Fibroblast of the aortic adventitia (primary cell): ENCODE data around the gene KIF1A. TPM values are rescaled to one million over a fixed set of nuclear protein-coding genes. Genes with fewer than 3 reads are reported as not detected.

ENCODE experiments used
- DNase-seq: peaks from one replicate; pipeline ENCODE4 v3.0.0-alpha.2; 2010; ENCODE audit warnings: low read depth
- H3K4me3 ChIP-seq: 2 replicates; pipeline ENCODE4 v1.5.1; 2011; ENCODE audit warnings: low read depth, mild to moderate bottlenecking, control low read depth, low read length, moderate library complexity
- total RNA-seq: library from RNA; depleted of rRNA; stranded (reverse); fragments of >200 nt; gene quantifications from 2 replicates; pipeline ENCODE4 v1.2.3, GENCODE V29; 2012; ENCODE audit warnings: low replicate concordance
- TF ChIP-seq, protein P1 (sequence below): IDR thresholded peaks from 2 replicates; pipeline ENCODE4 v1.5.1; 2011; ENCODE audit warnings: mild to moderate bottlenecking, low read length, control low read depth, inconsistent platforms; ENCODE audit not compliant: insufficient read depth

Gene KIF1A
- total RNA-seq, 1 donor: under 0.01 TPM

DNA sequence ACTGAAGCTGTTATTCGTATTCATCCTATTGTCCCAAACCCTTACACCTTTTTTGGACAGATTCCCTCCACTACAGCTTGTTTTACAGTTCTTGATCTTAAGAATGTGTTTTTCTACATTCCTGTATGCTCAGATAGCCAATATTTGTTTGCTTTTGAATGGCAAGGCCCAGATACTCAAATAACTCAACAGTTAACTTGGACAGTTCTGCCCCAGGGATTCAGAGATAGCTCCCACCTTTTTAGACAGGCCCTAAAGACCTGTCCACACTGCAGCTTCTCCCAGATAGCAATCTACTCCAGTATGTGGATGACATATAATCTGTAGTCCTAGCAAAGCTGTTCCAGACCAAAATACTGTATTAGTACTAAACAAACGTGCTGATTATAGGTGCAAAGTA, 41.5 kb upstream of the KIF1A start:
- TF ChIP-seq, protein P1, sequence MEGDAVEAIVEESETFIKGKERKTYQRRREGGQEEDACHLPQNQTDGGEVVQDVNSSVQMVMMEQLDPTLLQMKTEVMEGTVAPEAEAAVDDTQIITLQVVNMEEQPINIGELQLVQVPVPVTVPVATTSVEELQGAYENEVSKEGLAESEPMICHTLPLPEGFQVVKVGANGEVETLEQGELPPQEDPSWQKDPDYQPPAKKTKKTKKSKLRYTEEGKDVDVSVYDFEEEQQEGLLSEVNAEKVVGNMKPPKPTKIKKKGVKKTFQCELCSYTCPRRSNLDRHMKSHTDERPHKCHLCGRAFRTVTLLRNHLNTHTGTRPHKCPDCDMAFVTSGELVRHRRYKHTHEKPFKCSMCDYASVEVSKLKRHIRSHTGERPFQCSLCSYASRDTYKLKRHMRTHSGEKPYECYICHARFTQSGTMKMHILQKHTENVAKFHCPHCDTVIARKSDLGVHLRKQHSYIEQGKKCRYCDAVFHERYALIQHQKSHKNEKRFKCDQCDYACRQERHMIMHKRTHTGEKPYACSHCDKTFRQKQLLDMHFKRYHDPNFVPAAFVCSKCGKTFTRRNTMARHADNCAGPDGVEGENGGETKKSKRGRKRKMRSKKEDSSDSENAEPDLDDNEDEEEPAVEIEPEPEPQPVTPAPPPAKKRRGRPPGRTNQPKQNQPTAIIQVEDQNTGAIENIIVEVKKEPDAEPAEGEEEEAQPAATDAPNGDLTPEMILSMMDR: no peak
- DNase-seq: no peak
- H3K4me3 ChIP-seq: no peak overlapping the region

DNA sequence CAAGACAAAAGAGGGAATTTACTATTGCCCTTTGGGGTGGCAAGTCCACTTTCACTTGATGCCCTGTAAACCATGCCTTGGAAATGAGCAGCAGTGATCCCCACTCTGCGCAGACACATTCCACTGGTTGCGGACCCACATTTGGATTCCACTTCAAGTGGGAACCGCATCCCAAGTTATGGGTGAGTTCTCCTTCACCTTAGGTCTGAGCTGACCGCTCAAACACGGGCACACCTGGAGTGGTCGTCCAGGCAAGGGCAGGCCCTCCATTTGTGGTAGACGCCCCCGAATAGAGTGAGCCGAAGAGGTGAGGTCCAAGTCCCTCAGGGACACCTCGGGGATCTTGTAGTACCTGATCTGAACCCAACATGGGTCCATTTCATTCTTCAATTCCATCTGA, 38.9 kb upstream of the KIF1A start:
- no peak for DNase-seq
- H3K4me3 ChIP-seq: no peak overlapping the region
- TF ChIP-seq, protein P1: no peak

DNA sequence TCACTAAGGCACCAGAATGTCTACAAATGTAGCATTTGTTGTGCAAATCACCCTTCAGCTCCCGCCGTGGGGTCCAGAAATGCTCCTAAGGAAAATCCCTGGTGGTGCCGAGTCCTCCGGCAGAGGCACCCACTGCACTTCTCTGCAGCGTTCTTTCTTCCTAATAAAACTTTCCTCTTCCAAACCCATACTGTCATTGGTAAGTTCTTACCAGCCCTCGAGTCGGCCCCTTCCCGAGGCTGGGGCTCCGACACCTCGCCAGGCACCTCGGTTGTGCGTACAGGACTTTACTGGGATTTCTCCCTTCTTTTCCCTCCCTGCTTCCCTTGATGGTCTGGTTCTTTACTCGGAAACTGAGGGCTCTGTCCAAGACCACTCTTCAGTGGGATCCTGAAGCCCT, 38.3 kb upstream of the KIF1A start:
- DNase-seq: no peak
- H3K4me3 ChIP-seq: no peak overlapping the region
- TF ChIP-seq, protein P1: no peak

DNA sequence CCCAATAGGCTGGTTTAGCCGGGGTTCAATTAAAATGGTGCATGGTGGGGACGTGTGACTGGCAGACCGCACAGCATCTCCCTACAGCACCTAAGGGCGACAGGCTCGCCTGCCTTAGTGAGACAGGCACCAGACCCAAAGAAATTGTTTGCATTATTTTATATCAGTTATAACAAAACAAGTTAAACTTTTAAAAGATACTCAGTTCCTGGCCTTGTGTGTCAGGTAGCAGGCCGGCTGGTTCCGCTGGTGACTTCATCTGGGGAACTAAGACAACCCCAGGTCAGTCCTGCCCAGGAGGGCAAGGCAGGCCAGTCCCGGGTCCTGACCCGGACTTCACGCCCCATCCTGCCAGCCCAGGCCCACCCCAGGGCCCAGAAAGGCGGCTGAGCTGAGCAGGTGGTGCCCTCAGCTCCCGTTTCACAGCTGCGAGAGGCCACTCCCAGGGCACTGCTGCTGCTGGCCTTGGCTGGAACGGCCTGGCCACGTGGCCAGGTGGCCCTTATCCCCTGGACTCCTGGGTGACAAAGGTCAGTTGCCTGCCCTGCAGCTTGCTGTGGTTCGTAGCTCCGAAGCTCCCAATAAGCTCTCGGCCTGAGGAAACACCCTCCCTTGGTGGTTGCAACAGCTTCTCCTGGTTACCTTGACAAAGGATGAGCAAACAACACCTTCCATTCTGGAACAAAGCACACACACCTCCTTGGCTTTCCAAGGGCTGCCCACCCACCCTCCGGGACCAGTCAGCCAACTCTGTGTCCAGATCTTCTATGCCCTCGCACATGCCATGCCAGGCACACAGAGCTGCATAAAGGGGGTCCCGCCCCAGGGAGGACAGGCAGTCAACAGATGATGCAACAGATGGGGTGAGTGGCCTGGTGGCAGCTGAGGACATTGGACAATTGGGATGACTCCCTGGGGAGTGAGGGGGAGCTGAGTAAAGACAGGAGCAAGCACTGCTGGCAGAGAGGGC, 37.3 kb upstream of the KIF1A start:
- DNase-seq: no peak

DNA sequence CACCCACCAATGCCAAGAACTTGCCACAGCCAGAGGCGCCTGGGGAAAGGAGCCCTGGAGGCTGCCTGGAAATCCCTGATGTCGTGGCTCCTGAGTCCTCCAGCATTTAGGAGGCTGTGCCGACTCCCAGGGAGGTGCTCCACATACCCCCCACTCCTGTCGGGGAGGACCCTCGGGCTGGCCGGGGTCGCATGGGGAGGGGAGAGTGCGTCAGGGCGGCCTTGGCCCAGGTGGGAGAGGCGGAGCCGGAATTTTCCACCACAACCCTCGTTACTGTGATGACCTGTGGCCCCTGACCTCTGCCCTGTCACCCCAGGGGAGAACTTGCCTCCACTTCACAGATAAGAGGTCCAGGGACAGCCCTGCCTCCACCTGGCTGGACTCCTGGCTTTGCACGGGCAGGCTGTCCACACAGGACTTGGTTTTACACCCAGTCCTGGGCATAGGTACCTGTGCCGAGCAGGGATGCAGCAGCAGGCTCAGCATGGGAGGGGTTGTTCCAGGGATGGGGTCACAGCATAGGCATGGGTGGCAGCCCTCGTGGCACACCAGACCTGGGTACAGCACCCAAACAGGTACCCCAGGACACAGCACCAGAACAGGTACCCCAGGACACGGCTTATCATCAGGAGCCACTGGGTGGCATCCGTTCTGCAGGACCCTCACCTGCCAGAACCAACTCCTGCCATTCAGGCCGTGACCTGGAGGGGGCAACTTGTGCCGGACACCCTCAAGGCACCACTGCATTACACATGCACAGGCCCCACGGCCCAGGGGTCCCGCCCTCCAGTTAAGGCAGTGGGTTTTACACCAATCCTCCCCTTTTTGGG, 36.3 kb upstream of the KIF1A start:
- TF ChIP-seq, protein P1: peak; percentile 16
- DNase-seq: no peak
- H3K4me3 ChIP-seq: no peak overlapping the region

More for the DNA sequence above, 37.3 kb upstream of the KIF1A start:
- no peak overlapping the region for H3K4me3 ChIP-seq
- TF ChIP-seq, protein P1: no peak

DNA sequence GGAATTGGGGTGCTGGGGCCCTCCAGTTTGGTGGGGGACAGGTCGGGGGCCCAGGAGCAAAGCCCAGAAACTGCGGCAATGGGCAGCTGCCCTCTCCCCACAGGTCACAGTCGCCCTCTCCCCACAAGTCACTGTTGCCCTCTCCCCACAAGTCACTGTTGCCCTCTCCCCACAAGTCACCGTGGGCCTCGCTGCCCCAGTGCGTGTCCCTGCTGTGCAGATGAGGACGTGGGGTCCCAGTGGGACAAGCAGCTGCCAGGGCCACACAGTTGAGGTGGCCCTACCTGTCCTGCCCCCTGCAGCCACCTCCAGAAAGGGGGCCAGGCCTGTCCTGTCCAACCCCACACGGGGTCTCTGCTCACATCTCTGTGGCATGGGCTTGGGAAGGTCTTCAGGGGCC, 35.7 kb upstream of the KIF1A start:
- DNase-seq: no peak
- no peak overlapping the region for H3K4me3 ChIP-seq
- TF ChIP-seq, protein P1: no peak
